Dermis blood vessel endothelial cell (primary cell): ENCODE measurements around the gene SMARCAL1. TPM values are rescaled to one million over a fixed set of nuclear protein-coding genes. Genes with fewer than 3 reads are reported as not detected.

Experiments
- total RNA-seq: library from RNA; depleted of rRNA; stranded (reverse); fragments of >200 nt; gene quantifications from 2 replicates; pipeline ENCODE4 v1.2.3, GENCODE V29; 2014

Gene SMARCAL1
- total RNA-seq, 1 donor from 2014 or later, result 18.5 TPM

Other genes starting within 250 kb of the SMARCAL1 start
- 1.5 TPM in 2 replicates for gene MARCHF4, start 40.0 kb upstream of the SMARCAL1 start, total RNA-seq
- 1,015 and 1,508 TPM in 2 replicates for gene RPL37A, start 86.4 kb downstream of the SMARCAL1 start, total RNA-seq
- gene IGFBP2, start 220.9 kb downstream of the SMARCAL1 start, total RNA-seq, result 159 and 263 TPM in 2 replicates